AG10803 (cell line): Measurements from ENCODE around the gene IL1RL1.

Experiments used
- DNase-seq: peaks from one replicate; pipeline ENCODE4 v3.0.0; 2010; ENCODE audit warnings: low read depth
- H3K4me3 ChIP-seq: 2 replicates; pipeline ENCODE4 v1.5.1; 2011; ENCODE audit warnings: mild to moderate bottlenecking, low read length, control low read depth
- CTCF ChIP-seq: conservative IDR thresholded peaks from 2 replicates; pipeline ENCODE4 v1.5.1; 2011; ENCODE audit warnings: mild to moderate bottlenecking, low read length, control low read depth, inconsistent platforms

The IL1RL1 gene

GRCh38 chr2:102310964-102311640, at the start of gene IL1RL1:
Gene IL1RL1, plus strand, starts transcription at chr2:102311563. Its CDS starts 26,702 bp downstream, at chr2:102338265.
- H3K4me3 ChIP-seq: no peak within 1 kb of the TSS
- no peak for DNase-seq
- TF ChIP-seq CTCF: no peak

- DNase-seq: peak; percentile 71
- H3K4me3 ChIP-seq: no peak overlapping the region
- no peak for TF ChIP-seq CTCF
Measured at GRCh38 chr2:102262216-102263129, 48.9 kb upstream of the IL1RL1 start.

GRCh38 chr2:102264952-102265351, 46.4 kb upstream of the IL1RL1 start:
- TF ChIP-seq CTCF: no peak
- no peak for DNase-seq

GRCh38 chr2:102266204-102266603, 45.2 kb upstream of the IL1RL1 start:
- TF ChIP-seq CTCF: no peak
- H3K4me3 ChIP-seq: no peak overlapping the region
- DNase-seq: peak; percentile 83

More at GRCh38 chr2:102264952-102265351, 46.4 kb upstream of the IL1RL1 start:
- H3K4me3 ChIP-seq: no peak overlapping the region

- H3K4me3 ChIP-seq: no peak overlapping the region
- DNase-seq: no peak
- no peak for TF ChIP-seq CTCF
Measured at GRCh38 chr2:102267774-102268173, 43.6 kb upstream of the IL1RL1 start.

GRCh38 chr2:102268510-102269199, 42.7 kb upstream of the IL1RL1 start:
- H3K4me3 ChIP-seq: no peak overlapping the region
- TF ChIP-seq CTCF: no peak
- DNase-seq: peak; percentile 94
